Mesenchymal stem cell (in vitro differentiated cells and primary cell): Measurements from ENCODE around the gene GPATCH1.

Experiments
- DNase-seq: peaks from one replicate; pipeline ENCODE4 v3.0.0-alpha.2; 2013
- H2AFZ ChIP-seq: one replicate; pipeline ENCODE4 v1.6.1; 2013; ENCODE audit warnings: low read depth, mild to moderate bottlenecking, control low read depth, inconsistent platforms, low read length, moderate library complexity
- H2AK5ac ChIP-seq: 2 replicates; pipeline ENCODE4 v1.6.1; 2013; ENCODE audit warnings: low read length, moderate library complexity, mild to moderate bottlenecking, inconsistent platforms; ENCODE audit not compliant: severe bottlenecking
- H2BK120ac ChIP-seq: one replicate; pipeline ENCODE4 v1.6.1; 2013; ENCODE audit warnings: low read depth, mild to moderate bottlenecking, inconsistent platforms, low read length, moderate library complexity
- H2BK12ac ChIP-seq, 2 experiments: one replicate each; pipeline ENCODE4 v1.6.1; 2013; ENCODE audit warnings: inconsistent platforms in 2 of 2, low read length in 2 of 2, mild to moderate bottlenecking in 2 of 2, moderate library complexity in 2 of 2, control low read depth in 1 of 2
- H2BK15ac ChIP-seq: one replicate; pipeline ENCODE4 v1.6.1; 2013; ENCODE audit warnings: mild to moderate bottlenecking, low read depth, inconsistent platforms; ENCODE audit not compliant: poor library complexity, severe bottlenecking
- H2BK5ac ChIP-seq: 2 replicates; pipeline ENCODE4 v1.6.1; 2013; ENCODE audit warnings: low read depth, mild to moderate bottlenecking, low read length, control low read depth, inconsistent platforms; ENCODE audit not compliant: poor library complexity, severe bottlenecking
- H3K14ac ChIP-seq, 2 experiments: one replicate each; pipeline ENCODE4 v1.6.1; 2013; ENCODE audit warnings: inconsistent platforms in 2 of 2, low read length in 2 of 2, control low read depth in 1 of 2, mild to moderate bottlenecking in 1 of 2, moderate library complexity in 1 of 2
- H3K18ac ChIP-seq, 2 experiments: one replicate each; pipeline ENCODE4 v1.6.1; 2013; ENCODE audit warnings: inconsistent platforms in 2 of 2, low read length in 2 of 2, control low read depth in 1 of 2, low read depth in 1 of 2, mild to moderate bottlenecking in 1 of 2
- H3K23ac ChIP-seq, 2 experiments: one replicate each; pipeline ENCODE4 v1.6.1; 2013; ENCODE audit warnings: inconsistent platforms in 2 of 2, low read length in 2 of 2, mild to moderate bottlenecking in 2 of 2, moderate library complexity in 2 of 2, control low read depth in 1 of 2
- H3K27ac ChIP-seq: 2 replicates; pipeline ENCODE4 v1.5.1; 2013; ENCODE audit warnings: mild to moderate bottlenecking, moderate library complexity, low read length, control low read depth, inconsistent platforms; ENCODE audit not compliant: poor library complexity, severe bottlenecking
- H3K27me3 ChIP-seq, 2 experiments: 2 replicates each; pipeline versions ENCODE4 v1.6.1 to v1.7.0; 2013; ENCODE audit warnings: low read length in 2 of 2, mild to moderate bottlenecking in 2 of 2, moderate library complexity in 2 of 2, control low read depth in 1 of 2, inconsistent platforms in 1 of 2; ENCODE audit not compliant: control insufficient read depth in 1 of 2, insufficient read depth in 1 of 2
- H3K36me3 ChIP-seq, 2 experiments: 2 replicates each; pipeline versions ENCODE4 v1.6.1 to v1.7.0; 2013; ENCODE audit warnings: low read length in 2 of 2, control low read depth in 1 of 2, inconsistent platforms in 1 of 2, low read depth in 1 of 2, mild to moderate bottlenecking in 1 of 2; ENCODE audit not compliant: insufficient read depth in 2 of 2, control insufficient read depth in 1 of 2
- H3K4ac ChIP-seq, 2 experiments: one replicate each; pipeline ENCODE4 v1.6.1; 2013; ENCODE audit warnings: inconsistent platforms in 2 of 2, low read length in 2 of 2, mild to moderate bottlenecking in 2 of 2, moderate library complexity in 2 of 2, control low read depth in 1 of 2, low read depth in 1 of 2
- H3K4me1 ChIP-seq: 2 replicates; pipeline ENCODE4 v1.6.1; 2013; ENCODE audit warnings: low read depth, low read length, control low read depth; ENCODE audit not compliant: control insufficient read depth, insufficient read depth
- H3K4me2 ChIP-seq: 2 replicates; pipeline ENCODE4 v1.6.1; 2013; ENCODE audit warnings: low read length, mild to moderate bottlenecking, inconsistent platforms; ENCODE audit not compliant: poor library complexity, severe bottlenecking
- H3K4me3 ChIP-seq, 2 experiments: 2 replicates each; pipeline versions ENCODE4 v1.5.1 to v1.7.0; 2013; ENCODE audit warnings: low read length in 2 of 2, mild to moderate bottlenecking in 2 of 2, control low read depth in 1 of 2, low read depth in 1 of 2; ENCODE audit not compliant: insufficient read depth in 1 of 2
- H3K79me1 ChIP-seq: replicated peaks from 2 replicates; pipeline ENCODE4 v1.6.1; 2013; ENCODE audit warnings: mild to moderate bottlenecking, control low read depth, low read length, inconsistent platforms; ENCODE audit not compliant: poor library complexity, severe bottlenecking
- H3K9ac ChIP-seq: 2 replicates; pipeline ENCODE4 v1.7.0; 2013; ENCODE audit warnings: mild to moderate bottlenecking, low read length, moderate library complexity
- H3K9me3 ChIP-seq: 2 replicates; pipeline ENCODE4 v1.7.0; 2013; ENCODE audit warnings: mild to moderate bottlenecking, low read length; ENCODE audit not compliant: control insufficient read depth
- H4K8ac ChIP-seq: one replicate; pipeline ENCODE4 v1.6.1; 2013; ENCODE audit warnings: inconsistent platforms, mild to moderate bottlenecking, low read length, moderate library complexity
- H4K91ac ChIP-seq: one replicate; pipeline ENCODE4 v1.6.1; 2013; ENCODE audit warnings: mild to moderate bottlenecking, low read length, inconsistent platforms
- WGBS: methylation state at CpG from one replicate; pipeline ENCODE4 v1.1.7; 2013; ENCODE audit warnings: mixed read lengths; 5-methylcytosine and 5-hydroxymethylcytosine counted together

The GPATCH1 gene

DNA sequence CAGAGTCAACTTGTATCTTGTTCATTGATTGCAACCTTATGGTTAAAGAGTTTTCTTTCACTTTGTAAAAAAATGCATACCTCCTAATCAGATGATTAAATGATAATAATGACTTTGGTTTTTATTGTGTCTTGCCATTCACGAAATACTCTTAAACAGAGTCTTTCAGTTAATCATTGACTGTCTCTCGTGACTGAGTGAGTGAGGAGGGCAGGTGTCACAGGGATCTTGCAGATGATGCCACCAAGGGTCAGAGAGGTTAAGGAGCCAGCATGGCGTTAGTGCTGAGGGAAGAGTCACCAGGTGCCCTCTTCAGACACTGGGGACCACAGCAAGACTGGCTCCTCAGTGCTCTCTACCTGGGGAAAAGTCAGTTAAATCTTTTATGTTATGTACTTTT is 8.0 kb downstream of the GPATCH1 start:
- H3K36me3 ChIP-seq, result peaks cover 36 to 49% of the 10 kb centered on the region in 2 experiments
- no peak overlapping the region for H2BK15ac ChIP-seq
- no peak overlapping the region for H3K23ac ChIP-seq
- peaks cover 22% of the 10 kb centered on the region for H3K79me1 ChIP-seq
- H3K18ac ChIP-seq, result no peak overlapping the region
- no peak overlapping the region for H3K14ac ChIP-seq
- H2AK5ac ChIP-seq, result no peak overlapping the region
- H3K4me2 ChIP-seq, result no peak overlapping the region
- H4K91ac ChIP-seq, result no peak overlapping the region
- H2BK5ac ChIP-seq, result no peak overlapping the region
- H4K8ac ChIP-seq, result no peak overlapping the region
- peaks cover 2% of the 10 kb centered on the region for H3K4me1 ChIP-seq
- H3K4ac ChIP-seq, result no peak overlapping the region
- H3K9ac ChIP-seq, result no peak overlapping the region
- no peak for DNase-seq
- no peak overlapping the region for H2BK120ac ChIP-seq
- WGBS, result 97% methylated on average over 3 of the region's 3 CpGs
- no peak overlapping the region for H2AFZ ChIP-seq
- H3K27me3 ChIP-seq, result no peaks in the 10 kb centered on the region
- no peak overlapping the region for H2BK12ac ChIP-seq
- H3K9me3 ChIP-seq, result no peaks in the 10 kb centered on the region
- no peak overlapping the region for H3K4me3 ChIP-seq
- H3K27ac ChIP-seq, result no peak overlapping the region

GRCh38 chr19:33090179-33090578 is 9.2 kb downstream of the GPATCH1 start:
- H4K91ac ChIP-seq, result no peak overlapping the region
- no peak overlapping the region for H3K23ac ChIP-seq
- H2AK5ac ChIP-seq, result no peak overlapping the region
- no peak overlapping the region for H3K9ac ChIP-seq
- no peak overlapping the region for H4K8ac ChIP-seq
- H2BK12ac ChIP-seq, result no peak overlapping the region
- no peak overlapping the region for H2AFZ ChIP-seq
- H3K18ac ChIP-seq, result no peak overlapping the region
- no peak overlapping the region for H3K4ac ChIP-seq
- H3K27me3 ChIP-seq, result no peaks in the 10 kb centered on the region
- H2BK15ac ChIP-seq, result no peak overlapping the region
- no peak overlapping the region for H2BK120ac ChIP-seq
- no peak overlapping the region for H3K27ac ChIP-seq
- no peak overlapping the region for H3K14ac ChIP-seq
- H2BK5ac ChIP-seq, result no peak overlapping the region
- WGBS, result 100% methylated on average over 2 of the region's 3 CpGs
- H3K4me2 ChIP-seq, result no peak overlapping the region
- peaks cover 6% of the 10 kb centered on the region for H3K4me1 ChIP-seq
- peaks cover 39 to 61% of the 10 kb centered on the region in 2 experiments for H3K36me3 ChIP-seq
- H3K79me1 ChIP-seq, result peaks cover 16% of the 10 kb centered on the region
- DNase-seq, result no peak
- no peak overlapping the region for H3K4me3 ChIP-seq
- no peaks in the 10 kb centered on the region for H3K9me3 ChIP-seq

DNA sequence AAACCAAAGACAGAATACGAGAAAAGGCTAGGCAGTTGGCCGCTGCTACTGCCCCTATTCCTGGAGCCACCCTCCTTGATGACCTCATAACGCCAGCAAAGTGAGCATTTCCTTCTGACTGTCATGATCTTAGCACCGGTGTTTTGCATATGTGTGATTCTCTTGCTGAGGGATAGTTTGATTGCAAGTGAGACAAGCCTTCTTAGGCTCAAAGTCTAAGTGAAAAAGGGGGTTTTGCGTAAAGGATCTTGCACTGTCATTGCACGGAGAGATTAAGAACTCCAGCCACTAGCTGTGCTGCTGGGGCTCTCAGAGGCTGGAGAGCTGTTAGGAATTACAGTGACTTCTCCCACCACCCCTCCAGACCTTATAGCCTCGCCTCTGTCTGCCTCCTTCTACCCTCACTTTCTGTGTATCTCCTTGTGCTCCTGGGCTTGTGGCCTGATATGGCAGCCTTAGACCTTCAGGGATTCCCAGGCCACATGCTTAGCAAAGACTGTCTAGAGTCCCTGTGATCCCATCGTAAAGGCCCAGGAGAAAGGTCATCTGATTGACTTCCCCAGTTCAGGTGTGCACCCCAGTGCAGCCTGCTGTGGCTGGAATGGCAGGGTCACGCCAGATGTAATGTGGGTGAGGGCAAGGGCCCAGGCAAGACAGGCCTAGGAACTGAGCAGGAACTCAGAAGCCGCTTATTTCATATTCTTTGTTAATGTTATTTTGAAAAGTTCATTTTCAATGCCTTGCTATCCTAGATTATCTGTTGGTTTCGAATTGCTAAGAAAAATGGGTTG is 12.6 kb downstream of the GPATCH1 start:
- H2BK12ac ChIP-seq, result no peak overlapping the region
- H3K4ac ChIP-seq, result no peak overlapping the region
- no peak overlapping the region for H3K27ac ChIP-seq
- DNase-seq, result no peak
- no peaks in the 10 kb centered on the region for H3K27me3 ChIP-seq
- no peak overlapping the region for H4K91ac ChIP-seq
- peaks cover 5% of the 10 kb centered on the region for H3K79me1 ChIP-seq
- no peak overlapping the region for H2AFZ ChIP-seq
- no peak overlapping the region for H2BK15ac ChIP-seq
- H3K9me3 ChIP-seq, result no peaks in the 10 kb centered on the region
- no peak overlapping the region for H3K9ac ChIP-seq
- no peak overlapping the region for H3K4me2 ChIP-seq
- H2BK5ac ChIP-seq, result no peak overlapping the region
- no peak overlapping the region for H2AK5ac ChIP-seq
- no peak overlapping the region for H3K18ac ChIP-seq
- H3K14ac ChIP-seq, result no peak overlapping the region
- 96% methylated on average over 11 of the region's 11 CpGs for WGBS
- no peak overlapping the region for H3K4me3 ChIP-seq
- peaks cover 45 to 81% of the 10 kb centered on the region in 2 experiments for H3K36me3 ChIP-seq
- peaks cover 11% of the 10 kb centered on the region for H3K4me1 ChIP-seq
- H2BK120ac ChIP-seq, result no peak overlapping the region
- no peak overlapping the region for H4K8ac ChIP-seq
- H3K23ac ChIP-seq, result no peak overlapping the region

DNA sequence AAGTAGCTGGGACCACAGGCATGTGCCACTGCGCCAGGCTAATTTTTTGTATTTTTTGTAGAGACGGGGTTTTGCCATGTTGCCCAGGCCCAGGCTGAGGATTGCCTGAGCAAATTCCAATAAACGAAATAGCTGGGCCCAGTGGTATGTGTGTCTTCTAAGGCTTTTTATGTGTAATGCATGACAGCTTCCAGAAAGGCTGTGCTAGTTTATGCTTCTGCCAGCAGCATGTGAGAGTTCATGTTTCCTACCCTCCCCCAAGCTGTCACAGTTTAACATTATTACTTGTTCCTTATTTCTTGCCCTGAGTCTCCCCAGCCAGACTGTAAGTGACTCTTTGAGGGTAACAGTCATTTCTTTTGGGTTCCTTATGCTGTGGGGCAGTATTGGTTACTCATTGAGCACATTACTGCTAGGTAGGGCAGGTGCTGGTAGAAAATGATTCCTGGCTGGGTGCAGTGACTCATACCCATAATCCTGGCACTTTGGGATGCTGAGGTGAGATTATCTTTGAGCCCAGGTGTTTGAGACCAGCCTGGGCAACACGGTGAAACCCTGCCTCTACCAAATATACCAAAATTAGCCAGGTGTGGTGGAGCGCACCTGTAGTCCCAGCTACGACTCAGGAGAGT is 13.6 kb downstream of the GPATCH1 start:
- Histone ChIP-seq H3K9ac (no peak overlapping the region), H3K9me3 (no peaks in the 10 kb centered on the region), H2AFZ (no peak overlapping the region), H2BK5ac (no peak overlapping the region), H2AK5ac (no peak overlapping the region), H4K91ac (no peak overlapping the region), H3K18ac (no peak overlapping the region), H2BK120ac (no peak overlapping the region), H3K36me3 (peaks cover 44 to 76% of the 10 kb centered on the region in 2 experiments), H3K23ac (no peak overlapping the region), H3K27ac (peak overlapping the region; percentile 5), H2BK12ac (no peak overlapping the region), H3K14ac (no peak overlapping the region), H2BK15ac (no peak overlapping the region), H3K27me3 (no peaks in the 10 kb centered on the region), H3K4me3 (no peak overlapping the region), H3K4ac (no peak overlapping the region), H3K4me1 (peaks cover 9% of the 10 kb centered on the region), H3K79me1 (peaks cover 3% of the 10 kb centered on the region), H4K8ac (no peak overlapping the region), H3K4me2 (no peak overlapping the region)
- no peak for DNase-seq
- 95% methylated on average over 6 of the region's 6 CpGs for WGBS
